Astrocyte (in vitro differentiated cells and primary cell): ENCODE results near the gene PCSK2. TPM values are rescaled to one million over a fixed set of nuclear protein-coding genes. Genes with fewer than 3 reads are reported as not detected.

ENCODE experiments used
- DNase-seq: peaks from one replicate; pipeline ENCODE4 v3.0.0-alpha.2; 2010; ENCODE audit warnings: low read depth
- FAIRE-seq: peaks from 2 replicates; lab custom pipeline; 2011; peaks lifted over from hg19 to GRCh38; lab: Jason Lieb, UNC
- H2AFZ ChIP-seq: 2 replicates; pipeline ENCODE4 v1.6.0; 2012; ENCODE audit warnings: low read depth, low read length, inconsistent platforms
- H3K27ac ChIP-seq: 2 replicates; pipeline ENCODE4 v1.5.1; 2011; ENCODE audit warnings: low read depth, low read length, inconsistent platforms
- H3K27me3 ChIP-seq: 2 replicates; pipeline ENCODE4 v1.6.0; 2011; ENCODE audit warnings: low read length, inconsistent platforms; ENCODE audit not compliant: insufficient read depth
- H3K36me3 ChIP-seq: 2 replicates; pipeline ENCODE4 v1.5.1; 2011; ENCODE audit warnings: low read length, inconsistent platforms; ENCODE audit not compliant: insufficient read depth
- H3K4me1 ChIP-seq: 2 replicates; pipeline ENCODE4 v1.5.1; 2011; ENCODE audit warnings: low read length, inconsistent platforms; ENCODE audit not compliant: insufficient read depth
- H3K4me2 ChIP-seq: 2 replicates; pipeline ENCODE4 v1.6.0; 2012; ENCODE audit warnings: low read length, inconsistent platforms
- H3K4me3 ChIP-seq: 2 replicates; pipeline ENCODE4 v1.5.1; 2011; ENCODE audit warnings: low read depth, mild to moderate bottlenecking, low read length, inconsistent platforms; ENCODE audit not compliant: insufficient read depth
- H3K79me2 ChIP-seq: 2 replicates; pipeline ENCODE4 v1.6.0; 2012; ENCODE audit warnings: mild to moderate bottlenecking, low read length, inconsistent platforms; ENCODE audit not compliant: insufficient read depth
- H3K9ac ChIP-seq: 2 replicates; pipeline ENCODE4 v1.6.0; 2012; ENCODE audit warnings: mild to moderate bottlenecking, low read length, inconsistent platforms
- H3K9me3 ChIP-seq: 2 replicates; pipeline ENCODE4 v1.5.1; 2012; ENCODE audit warnings: low read depth, mild to moderate bottlenecking, low read length, inconsistent platforms; ENCODE audit not compliant: insufficient read depth
- H4K20me1 ChIP-seq: 2 replicates; pipeline ENCODE4 v1.6.0; 2012; ENCODE audit warnings: low read length, inconsistent platforms; ENCODE audit not compliant: insufficient read depth
- H3K27ac Mint-ChIP-seq: one replicate; pipeline ENCODE4 v1.8.0; 2021; ENCODE audit warnings: mild to moderate bottlenecking, mixed read lengths; ENCODE audit not compliant: unreplicated experiment
- H3K27me3 Mint-ChIP-seq: one replicate; pipeline ENCODE4 v1.8.0; 2021; ENCODE audit warnings: low read depth, mixed read lengths; ENCODE audit not compliant: unreplicated experiment
- H3K36me3 Mint-ChIP-seq: one replicate; pipeline ENCODE4 v1.8.0; 2021; ENCODE audit warnings: low read depth, mixed read lengths; ENCODE audit not compliant: unreplicated experiment
- H3K4me1 Mint-ChIP-seq: one replicate; pipeline ENCODE4 v1.8.0; 2021; ENCODE audit warnings: low read depth, mixed read lengths; ENCODE audit not compliant: unreplicated experiment
- H3K4me3 Mint-ChIP-seq: one replicate; pipeline ENCODE4 v1.8.0; 2021; ENCODE audit warnings: mild to moderate bottlenecking, moderate library complexity, mixed read lengths; ENCODE audit not compliant: unreplicated experiment
- H3K9me3 Mint-ChIP-seq: one replicate; pipeline ENCODE4 v1.8.0; 2021; ENCODE audit warnings: mild to moderate bottlenecking, mixed read lengths; ENCODE audit not compliant: unreplicated experiment
- EZH2 ChIP-seq: IDR thresholded peaks from 2 replicates; pipeline ENCODE4 v1.6.1; 2012; ENCODE audit warnings: mild to moderate bottlenecking, low read length, inconsistent platforms; ENCODE audit not compliant: insufficient read depth
- total RNA-seq: library from RNA; stranded (reverse); gene quantifications from 2 replicates; pipeline ENCODE4 v1.2.1, GENCODE V29; 2021
- TF ChIP-seq, protein P1 (sequence below): IDR thresholded peaks from 2 replicates; pipeline ENCODE4 v1.5.1; 2011; ENCODE audit warnings: low read depth, mild to moderate bottlenecking, inconsistent platforms, low read length, moderate library complexity; ENCODE audit not compliant: insufficient read depth

Gene PCSK2
- total RNA-seq, 1 donor from 2014 or later: not detected

DNA sequence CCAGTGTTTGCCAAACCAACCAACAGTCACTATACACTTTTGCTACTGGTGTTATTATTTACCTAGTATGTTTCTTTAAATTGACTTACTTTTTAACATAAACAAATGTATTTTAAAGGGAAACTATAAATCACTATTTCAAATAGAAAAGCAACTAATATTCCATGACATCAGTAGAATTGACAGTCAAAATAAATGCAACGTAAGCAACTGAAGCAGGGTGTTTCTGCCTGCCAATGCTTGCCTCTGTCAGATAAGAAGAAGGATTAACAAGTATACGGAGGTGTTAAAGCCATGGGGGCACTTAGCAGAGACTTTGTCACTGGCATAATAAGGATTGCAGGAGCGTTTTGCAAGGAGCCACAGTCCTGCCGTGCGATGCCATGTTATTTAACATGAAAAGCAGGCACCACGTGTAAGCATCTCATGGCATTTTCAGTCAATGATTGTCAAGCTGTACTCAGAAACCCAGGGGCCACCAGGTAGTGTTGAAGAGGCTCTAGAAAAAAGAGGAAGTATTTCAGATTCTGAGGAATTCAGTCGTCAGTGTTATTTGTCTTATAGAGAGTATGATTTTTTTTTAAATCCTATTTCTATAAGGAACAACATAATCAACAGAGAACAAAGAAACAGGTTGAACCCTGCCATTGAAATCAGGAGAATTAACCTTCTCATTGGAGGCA is 172.6 kb downstream of the PCSK2 start:
- no peak overlapping the region for H3K9ac ChIP-seq
- no peaks in the 10 kb centered on the region for H3K9me3 ChIP-seq
- H3K4me1 ChIP-seq: no peaks in the 10 kb centered on the region
- no peak overlapping the region for H3K27ac Mint-ChIP-seq
- no peaks in the 10 kb centered on the region for H3K27me3 ChIP-seq
- H3K4me2 ChIP-seq: no peak overlapping the region
- DNase-seq (no peak), FAIRE-seq (no peak)
- no peak overlapping the region for H3K27ac ChIP-seq
- H3K4me1 Mint-ChIP-seq: no peaks in the 10 kb centered on the region
- no peaks in the 10 kb centered on the region for H3K36me3 Mint-ChIP-seq
- no peaks in the 10 kb centered on the region for H3K79me2 ChIP-seq
- H4K20me1 ChIP-seq: no peaks in the 10 kb centered on the region
- no peaks in the 10 kb centered on the region for H3K36me3 ChIP-seq
- TF ChIP-seq EZH2: no peak
- TF ChIP-seq, protein P1, sequence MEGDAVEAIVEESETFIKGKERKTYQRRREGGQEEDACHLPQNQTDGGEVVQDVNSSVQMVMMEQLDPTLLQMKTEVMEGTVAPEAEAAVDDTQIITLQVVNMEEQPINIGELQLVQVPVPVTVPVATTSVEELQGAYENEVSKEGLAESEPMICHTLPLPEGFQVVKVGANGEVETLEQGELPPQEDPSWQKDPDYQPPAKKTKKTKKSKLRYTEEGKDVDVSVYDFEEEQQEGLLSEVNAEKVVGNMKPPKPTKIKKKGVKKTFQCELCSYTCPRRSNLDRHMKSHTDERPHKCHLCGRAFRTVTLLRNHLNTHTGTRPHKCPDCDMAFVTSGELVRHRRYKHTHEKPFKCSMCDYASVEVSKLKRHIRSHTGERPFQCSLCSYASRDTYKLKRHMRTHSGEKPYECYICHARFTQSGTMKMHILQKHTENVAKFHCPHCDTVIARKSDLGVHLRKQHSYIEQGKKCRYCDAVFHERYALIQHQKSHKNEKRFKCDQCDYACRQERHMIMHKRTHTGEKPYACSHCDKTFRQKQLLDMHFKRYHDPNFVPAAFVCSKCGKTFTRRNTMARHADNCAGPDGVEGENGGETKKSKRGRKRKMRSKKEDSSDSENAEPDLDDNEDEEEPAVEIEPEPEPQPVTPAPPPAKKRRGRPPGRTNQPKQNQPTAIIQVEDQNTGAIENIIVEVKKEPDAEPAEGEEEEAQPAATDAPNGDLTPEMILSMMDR: no peak
- no peak overlapping the region for H3K4me3 ChIP-seq
- H2AFZ ChIP-seq: no peak overlapping the region
- H3K4me3 Mint-ChIP-seq: no peak overlapping the region
- peaks cover 3% of the 10 kb centered on the region for H3K27me3 Mint-ChIP-seq
- H3K9me3 Mint-ChIP-seq: no peaks in the 10 kb centered on the region

DNA sequence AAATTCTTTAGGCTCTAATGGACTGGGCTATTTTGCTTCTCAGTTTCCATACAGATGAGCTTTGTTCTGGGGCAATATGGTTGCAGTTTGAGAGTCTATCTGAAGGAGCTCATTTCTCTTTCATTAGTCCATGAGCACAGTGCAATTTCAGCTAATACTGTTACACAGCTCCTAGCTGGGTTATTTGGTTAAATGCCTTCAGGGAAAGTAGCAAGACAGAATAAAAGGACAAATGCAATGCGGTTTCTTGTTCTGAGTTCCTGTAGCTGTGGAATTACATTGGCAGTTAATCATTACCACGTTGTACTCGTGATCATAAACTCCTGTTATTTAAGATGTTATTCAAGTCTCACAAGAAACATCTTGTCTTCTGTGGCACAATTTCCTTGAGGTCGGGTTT is 176.6 kb downstream of the PCSK2 start:
- FAIRE-seq: no peak
- no peak overlapping the region for H3K4me3 Mint-ChIP-seq
- DNase-seq: no peak
- Histone ChIP-seq H3K4me3 (no peak overlapping the region), H3K9me3 (no peaks in the 10 kb centered on the region), H3K36me3 (no peaks in the 10 kb centered on the region), H3K4me1 (no peaks in the 10 kb centered on the region), H3K9ac (no peak overlapping the region), H3K4me2 (no peak overlapping the region), H3K27ac (no peak overlapping the region), H3K27me3 (no peaks in the 10 kb centered on the region), H2AFZ (no peak overlapping the region), H4K20me1 (no peaks in the 10 kb centered on the region), H3K79me2 (no peaks in the 10 kb centered on the region)
- no peaks in the 10 kb centered on the region for H3K36me3 Mint-ChIP-seq
- no peaks in the 10 kb centered on the region for H3K4me1 Mint-ChIP-seq
- H3K9me3 Mint-ChIP-seq: no peaks in the 10 kb centered on the region
- peaks cover 14% of the 10 kb centered on the region for H3K27me3 Mint-ChIP-seq
- no peak for TF ChIP-seq EZH2
- TF ChIP-seq, protein P1: no peak
- H3K27ac Mint-ChIP-seq: no peak overlapping the region

DNA sequence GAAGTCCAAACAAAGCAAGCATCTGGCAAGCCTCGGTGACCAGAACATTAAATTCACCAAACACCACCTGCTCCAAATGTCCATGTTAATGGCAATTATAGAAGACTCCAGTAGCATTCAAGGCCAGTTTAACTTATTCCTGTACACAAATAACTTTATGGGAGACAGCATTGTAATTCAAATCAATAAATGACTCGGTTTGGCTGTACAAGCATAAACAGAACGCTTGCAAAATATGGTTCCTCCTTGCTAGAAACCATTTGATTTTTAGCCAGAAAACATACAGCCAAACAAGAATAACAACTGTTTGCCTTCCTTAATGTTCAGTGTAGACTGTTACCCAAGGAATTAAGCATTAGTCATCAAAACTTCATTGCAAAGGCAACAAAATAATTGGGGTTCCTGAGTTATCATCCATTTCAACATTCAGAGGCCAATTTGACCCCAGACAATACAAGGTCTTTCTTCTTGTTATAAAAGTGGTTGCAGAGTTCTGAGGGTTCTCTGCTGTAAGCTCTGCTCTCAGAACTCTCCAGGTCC is 179.3 kb downstream of the PCSK2 start:
- Mint-ChIP-seq H3K27me3 (peaks cover 20% of the 10 kb centered on the region), H3K27ac (no peak overlapping the region), H3K4me1 (no peaks in the 10 kb centered on the region), H3K9me3 (no peaks in the 10 kb centered on the region), H3K36me3 (no peaks in the 10 kb centered on the region), H3K4me3 (no peak overlapping the region)
- Histone ChIP-seq H3K9me3 (no peaks in the 10 kb centered on the region), H3K27me3 (no peaks in the 10 kb centered on the region), H3K27ac (no peak overlapping the region), H3K4me2 (no peak overlapping the region), H3K4me3 (no peak overlapping the region), H3K9ac (no peak overlapping the region), H4K20me1 (no peaks in the 10 kb centered on the region), H2AFZ (no peak overlapping the region), H3K79me2 (no peaks in the 10 kb centered on the region), H3K36me3 (no peaks in the 10 kb centered on the region), H3K4me1 (no peaks in the 10 kb centered on the region)
- TF ChIP-seq EZH2: no peak
- TF ChIP-seq, protein P1: no peak
- DNase-seq (no peak), FAIRE-seq (no peak)
